ENCODE results near the gene ODF4.
"Not testable (repeated sequence)": the region's sequence is repeated elsewhere in the genome, so short reads cannot be mapped to it uniquely, and the experiment has no call there.

The ODF4 gene

DNA sequence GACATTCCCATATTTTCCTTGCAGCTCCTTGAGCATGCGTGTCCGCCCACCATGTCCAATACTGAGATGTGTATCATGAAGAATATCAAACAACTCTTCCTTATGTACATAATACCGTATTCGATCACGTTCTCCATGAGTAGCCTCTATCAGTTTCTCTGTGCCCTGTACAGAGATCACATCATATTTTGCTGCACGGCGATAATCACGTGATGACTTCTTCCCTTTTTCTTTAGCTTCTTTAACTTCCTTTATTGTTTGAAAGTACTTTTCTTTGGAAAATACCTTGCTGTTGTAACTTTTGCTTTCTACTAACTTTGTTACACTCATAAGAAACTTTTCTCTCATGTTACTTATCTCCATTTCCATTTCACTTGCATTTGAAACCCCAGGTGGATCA lies 30.3 kb downstream of the ODF4 start:
- no peak for DNase-seq (ENCODE audit: low spot score)

- no peak for DNase-seq (ENCODE audit: low spot score)
Measured at GRCh38 chr17:8371786-8372185, 32.1 kb downstream of the ODF4 start.

DNA sequence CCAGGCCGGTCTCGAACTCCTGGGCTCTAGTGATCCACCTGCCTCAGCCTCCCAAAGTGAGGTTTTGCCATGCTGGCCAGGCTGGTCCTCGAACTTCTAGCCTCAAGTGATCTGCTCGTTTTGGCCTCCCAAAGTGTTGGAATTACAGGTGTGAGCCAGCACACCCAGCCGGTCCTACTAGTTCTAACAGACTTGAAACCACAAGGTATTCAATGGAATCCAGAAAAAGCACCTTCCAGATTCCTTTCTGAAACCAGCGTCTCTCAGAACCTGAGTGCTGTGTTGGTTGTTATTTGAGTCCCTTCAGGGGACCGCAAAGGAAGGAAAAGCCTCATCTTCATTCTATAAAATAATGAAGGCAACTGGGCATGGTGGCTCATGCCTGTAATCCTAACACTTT lies 32.8 kb downstream of the ODF4 start:
- no peak for DNase-seq (ENCODE audit: low spot score)

DNA sequence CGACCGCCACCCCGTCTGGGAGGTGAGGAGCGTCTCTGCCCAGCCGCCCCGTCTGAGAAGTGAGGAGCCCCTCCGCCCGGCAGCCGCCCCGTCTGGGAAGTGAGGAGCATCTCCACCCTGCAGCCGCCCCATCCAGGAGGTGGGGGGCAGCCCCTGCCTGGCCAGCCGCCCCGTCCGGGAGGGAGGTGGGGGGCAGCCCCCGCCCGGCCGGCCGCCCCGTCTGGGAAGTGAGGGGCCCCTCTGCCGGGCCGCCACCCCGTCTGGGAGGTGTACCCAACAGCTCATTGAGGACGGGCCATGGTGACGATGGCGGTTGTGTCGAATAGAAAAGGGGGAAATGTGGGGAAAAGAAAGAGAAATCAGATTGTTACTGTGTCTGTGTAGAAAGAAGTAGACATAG lies 34.2 kb downstream of the ODF4 start:
- not testable (repeated sequence) for DNase-seq (ENCODE audit: low spot score)

DNA sequence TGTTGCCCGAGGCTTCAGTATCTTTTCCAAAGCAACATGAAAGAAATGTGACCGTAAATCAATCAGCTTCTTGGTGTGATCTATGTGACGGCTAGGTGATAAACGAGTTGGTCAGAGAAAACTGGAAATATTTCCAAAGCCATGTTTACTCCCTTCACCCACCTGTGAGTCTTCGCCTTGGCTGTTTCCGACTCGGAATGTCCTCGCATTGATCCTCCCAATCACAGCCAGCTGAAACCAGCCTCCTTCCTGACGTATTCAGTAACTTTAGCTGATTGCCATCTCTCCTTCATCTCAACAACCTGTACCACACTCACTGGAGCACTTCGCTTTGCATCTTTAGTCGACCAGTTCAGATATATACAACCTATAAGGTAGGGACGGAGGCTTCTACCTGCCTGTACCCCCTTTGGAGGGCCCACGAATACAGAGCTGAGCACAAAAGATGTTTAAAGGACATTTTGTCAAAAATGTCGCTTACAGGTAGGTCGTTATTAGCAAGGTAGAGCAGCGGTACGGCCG lies 36.2 kb downstream of the ODF4 start:
- no peak for DNase-seq (ENCODE audit: low spot score)

GRCh38 chr17:8376271-8377067 lies 36.8 kb downstream of the ODF4 start, which contains the start of gene KRABD2:
TSS of gene KRABD2 (minus strand) at chr17:8376704.
- DNase-seq (ENCODE audit: low spot score), result peak; percentile 88

DNA sequence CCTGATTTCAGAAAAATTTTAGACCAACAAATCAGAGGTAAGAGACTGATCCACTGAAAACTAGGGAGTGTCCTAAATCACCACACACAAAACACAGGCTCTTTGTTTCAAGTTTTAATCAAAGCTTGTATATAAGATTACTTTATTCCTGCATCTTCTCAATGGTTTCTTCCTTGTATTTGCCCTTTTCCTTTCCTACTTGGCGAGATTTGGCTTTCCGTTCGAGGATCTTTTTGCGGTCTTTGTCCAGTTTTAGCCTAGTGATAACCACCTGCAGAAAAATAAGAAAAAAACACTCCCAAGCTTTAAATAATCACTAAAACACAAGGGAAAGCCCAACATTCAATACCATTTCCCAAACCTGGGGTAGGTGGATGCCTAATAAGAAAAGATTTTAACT lies 37.8 kb downstream of the ODF4 start:
- no peak for DNase-seq (ENCODE audit: low spot score)

DNA sequence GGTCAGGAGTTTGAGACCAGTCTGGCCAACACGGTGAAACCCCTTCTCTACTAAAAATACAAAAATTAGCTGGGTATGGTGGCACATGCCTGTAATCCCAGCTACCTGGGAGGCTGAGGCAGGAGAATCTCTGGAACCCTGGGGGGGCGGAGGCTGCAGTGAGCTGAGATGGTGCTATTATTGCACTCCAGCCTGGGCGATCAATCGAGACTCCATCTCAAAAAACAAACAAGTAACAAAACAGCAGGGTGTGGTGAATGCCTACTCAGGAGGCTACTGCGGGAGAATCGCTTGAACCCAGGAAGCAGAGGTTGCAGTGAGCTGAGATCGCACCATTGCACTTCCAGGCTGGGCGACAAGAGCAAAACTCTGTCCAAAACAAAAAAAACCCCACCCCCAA lies 38.5 kb downstream of the ODF4 start:
- not testable (repeated sequence) for DNase-seq (ENCODE audit: low spot score)

DNA sequence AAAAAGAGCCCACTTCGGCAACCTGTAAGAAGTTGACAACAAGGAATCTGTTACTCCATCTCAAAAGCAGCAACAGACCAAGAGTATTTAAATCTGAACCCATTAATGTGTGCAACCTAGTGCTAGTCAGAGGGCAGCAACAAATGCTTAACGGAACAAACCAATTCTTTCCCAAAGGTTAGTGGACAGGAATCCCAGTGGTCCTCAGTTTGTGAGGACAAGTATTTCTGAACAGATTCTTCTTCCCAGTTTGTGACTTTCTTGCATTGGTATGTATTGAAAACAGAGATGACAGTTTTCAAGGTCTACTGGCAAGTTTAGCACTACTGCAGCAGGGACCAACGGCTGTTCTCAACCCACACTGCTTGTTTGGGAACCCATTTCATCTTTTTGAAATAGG lies 40.4 kb downstream of the ODF4 start:
- no peak for DNase-seq (ENCODE audit: low spot score)

DNA sequence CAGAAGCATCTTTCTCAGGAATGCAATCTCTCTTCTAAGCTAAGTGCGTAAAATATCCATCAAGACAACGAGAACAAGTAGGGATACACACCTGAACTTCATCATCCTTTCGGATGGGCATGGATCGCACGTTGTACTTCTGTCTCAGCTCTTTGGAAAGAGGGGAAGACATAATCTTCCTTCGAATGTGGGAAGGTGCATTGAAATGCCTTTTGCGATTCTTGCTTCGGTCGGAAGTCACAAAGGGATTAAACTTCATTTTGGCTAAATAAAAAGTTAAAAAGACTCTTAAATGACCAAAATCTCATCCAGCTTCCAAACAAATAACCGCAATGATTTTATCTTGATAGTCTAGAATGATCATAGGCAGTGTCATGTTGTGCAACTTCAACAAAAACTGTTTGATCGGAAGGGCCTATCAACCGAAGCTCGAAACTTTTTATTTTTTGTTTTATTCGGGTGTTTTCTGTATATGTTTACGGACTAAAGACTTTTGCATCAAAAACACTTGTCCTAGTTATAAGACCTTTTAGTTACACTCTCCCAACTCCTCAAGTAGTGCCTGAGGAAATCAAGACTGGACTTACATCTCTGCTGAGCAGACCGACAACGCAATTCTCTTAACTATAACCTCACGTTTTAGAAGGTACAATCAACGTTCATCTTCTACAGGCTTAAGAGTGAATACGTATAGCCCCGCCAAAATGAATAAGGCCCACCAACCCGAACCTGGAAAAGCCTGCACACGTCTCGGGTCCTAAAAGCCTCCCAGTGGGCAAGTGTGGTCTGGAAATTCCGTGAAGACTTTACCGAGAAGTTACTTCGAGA lies 42.6 kb downstream of the ODF4 start:
- DNase-seq (ENCODE audit: low spot score), result no peak

DNA sequence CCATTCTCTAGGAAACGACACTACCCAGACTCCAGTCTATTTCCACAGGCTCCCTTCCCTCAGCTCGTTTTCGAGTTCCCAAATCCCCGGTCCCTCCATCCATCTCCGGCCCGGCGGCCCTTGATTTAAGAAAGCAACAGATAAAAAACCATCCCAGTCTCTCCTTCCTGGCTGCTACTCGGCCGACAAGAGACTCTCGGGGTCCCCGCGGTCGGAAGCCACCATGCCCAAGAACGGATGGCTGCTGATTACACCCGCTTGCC lies 43.2 kb downstream of the ODF4 start:
- DNase-seq (ENCODE audit: low spot score), result no peak

DNA sequence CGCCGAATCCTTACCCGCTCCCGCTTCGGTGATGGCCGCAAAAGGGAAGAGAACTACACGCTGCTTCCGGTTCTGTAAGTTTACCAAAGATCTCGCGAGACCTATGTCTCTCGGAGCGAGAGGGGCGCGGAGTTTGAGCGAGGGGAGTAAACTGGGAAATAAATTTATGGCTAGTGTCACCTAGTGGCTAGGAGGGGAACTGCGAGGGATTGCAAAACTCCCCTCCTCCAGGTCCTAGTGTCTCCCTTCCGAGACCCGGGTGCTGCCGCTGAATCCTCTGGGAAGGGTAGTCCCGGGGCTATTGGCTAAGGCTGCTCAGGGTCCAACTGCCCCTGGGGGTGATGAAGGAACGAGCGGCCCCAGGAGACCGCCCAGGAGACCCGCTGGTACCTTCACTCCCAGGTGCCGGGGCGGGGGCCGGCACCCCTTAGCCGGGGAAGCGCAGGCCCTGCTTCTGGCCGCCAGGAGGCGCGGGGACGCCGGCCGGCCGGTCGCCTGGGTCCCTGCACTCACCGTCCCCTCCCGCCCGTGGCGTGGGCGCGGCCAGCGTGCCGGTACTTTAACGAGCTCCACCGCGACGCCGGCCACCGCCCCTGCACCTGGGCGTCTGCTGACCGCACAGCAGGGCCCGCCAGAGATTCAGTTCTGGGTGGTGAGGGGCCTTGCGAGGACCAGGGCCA lies 43.6 kb downstream of the ODF4 start, which contains the start of gene RPL26:
TSS of gene RPL26 (minus strand) at position 51 of the 680 bp plus-strand sequence. CDS start 883 bp downstream, outside the sequence.
- DNase-seq (ENCODE audit: low spot score), result peak; percentile 97

DNA sequence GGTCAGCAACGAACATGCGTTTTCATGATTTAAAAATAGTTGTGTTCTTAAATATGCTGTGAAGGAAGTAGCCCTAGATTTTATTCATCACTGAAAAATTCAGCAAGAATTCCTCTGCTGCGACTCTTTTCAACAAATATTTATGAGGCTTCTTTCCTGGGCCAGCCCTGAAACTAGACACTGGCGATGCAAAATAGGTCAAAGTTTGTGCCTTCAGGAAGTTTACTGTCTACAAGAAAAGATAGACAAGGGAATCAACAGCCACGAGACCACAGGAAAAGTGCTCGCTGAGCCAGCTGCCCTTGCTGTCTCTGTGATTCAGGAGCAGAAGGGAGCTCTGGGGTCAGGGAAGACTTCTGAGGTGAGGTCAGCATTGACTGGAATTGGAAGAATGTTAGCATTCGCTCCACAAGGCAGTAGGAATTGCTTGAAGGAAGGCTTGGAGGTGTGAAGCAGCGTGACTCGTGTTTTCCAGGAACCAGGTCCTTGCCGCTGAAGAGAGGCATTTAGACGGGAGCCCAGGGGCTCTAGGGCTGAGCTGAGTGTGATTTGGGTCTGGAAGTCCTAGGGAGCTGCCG lies 45.2 kb downstream of the ODF4 start:
- no peak for DNase-seq (ENCODE audit: low spot score)

DNA sequence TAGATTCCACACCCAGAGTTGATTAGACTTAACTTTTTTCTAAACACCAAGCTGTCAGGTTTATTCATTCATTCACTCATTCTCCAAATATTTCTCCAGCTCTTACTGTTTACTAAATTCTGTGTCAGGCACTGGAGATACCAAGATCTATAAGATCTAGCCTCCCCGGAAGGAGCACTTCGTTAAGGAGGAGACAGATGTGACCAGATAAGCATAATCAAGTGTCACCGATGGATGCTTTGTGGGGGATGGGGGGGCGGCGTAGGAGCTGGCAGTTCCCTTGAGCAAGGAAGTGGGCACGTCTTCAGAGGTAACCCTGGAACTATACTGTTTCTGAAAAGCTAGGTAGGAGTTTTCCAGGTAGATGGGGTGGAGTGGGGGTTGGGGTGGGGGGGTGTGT lies 47.2 kb downstream of the ODF4 start:
- no peak for DNase-seq (ENCODE audit: low spot score)

DNA sequence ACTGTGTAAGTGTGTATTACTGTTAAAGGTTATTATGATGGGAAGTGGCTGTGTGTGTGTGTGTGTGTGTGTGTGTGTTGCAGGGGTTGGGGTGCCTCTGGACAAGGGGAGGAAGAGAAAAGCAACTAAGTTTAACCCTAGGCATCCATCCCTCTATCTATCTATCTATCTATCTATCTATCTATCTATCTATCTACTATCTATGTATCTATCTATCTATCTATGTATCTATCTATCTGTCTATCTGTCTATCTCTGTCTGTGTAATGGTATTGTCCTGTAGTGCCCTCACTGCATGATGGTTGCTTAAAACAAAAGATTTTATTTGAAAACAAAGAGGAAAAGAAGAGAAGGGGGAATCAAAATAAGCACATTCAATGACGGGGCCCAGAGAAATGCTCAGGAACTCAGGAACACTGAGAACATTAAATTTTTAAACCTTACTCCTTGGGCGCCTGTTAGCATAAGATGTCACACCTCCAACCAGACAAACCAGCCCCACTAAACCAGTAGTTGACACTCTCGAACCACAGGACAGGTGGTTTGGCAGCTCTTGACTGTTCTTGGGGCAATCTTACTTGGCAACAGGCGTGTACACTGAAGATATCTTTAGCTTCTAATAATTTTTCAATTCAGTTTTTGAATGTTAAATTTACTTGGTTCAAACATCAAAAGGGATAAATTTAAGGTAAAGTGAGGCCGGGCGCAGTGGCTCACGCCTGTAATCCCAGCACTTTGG lies 48.4 kb downstream of the ODF4 start:
- no peak for DNase-seq (ENCODE audit: low spot score)

GRCh38 chr17:8391711-8392110 lies 52.1 kb downstream of the ODF4 start:
- no peak for DNase-seq (ENCODE audit: low spot score)

- no peak for DNase-seq (ENCODE audit: low spot score)
Measured at GRCh38 chr17:8392274-8392673, 52.6 kb downstream of the ODF4 start.

DNA sequence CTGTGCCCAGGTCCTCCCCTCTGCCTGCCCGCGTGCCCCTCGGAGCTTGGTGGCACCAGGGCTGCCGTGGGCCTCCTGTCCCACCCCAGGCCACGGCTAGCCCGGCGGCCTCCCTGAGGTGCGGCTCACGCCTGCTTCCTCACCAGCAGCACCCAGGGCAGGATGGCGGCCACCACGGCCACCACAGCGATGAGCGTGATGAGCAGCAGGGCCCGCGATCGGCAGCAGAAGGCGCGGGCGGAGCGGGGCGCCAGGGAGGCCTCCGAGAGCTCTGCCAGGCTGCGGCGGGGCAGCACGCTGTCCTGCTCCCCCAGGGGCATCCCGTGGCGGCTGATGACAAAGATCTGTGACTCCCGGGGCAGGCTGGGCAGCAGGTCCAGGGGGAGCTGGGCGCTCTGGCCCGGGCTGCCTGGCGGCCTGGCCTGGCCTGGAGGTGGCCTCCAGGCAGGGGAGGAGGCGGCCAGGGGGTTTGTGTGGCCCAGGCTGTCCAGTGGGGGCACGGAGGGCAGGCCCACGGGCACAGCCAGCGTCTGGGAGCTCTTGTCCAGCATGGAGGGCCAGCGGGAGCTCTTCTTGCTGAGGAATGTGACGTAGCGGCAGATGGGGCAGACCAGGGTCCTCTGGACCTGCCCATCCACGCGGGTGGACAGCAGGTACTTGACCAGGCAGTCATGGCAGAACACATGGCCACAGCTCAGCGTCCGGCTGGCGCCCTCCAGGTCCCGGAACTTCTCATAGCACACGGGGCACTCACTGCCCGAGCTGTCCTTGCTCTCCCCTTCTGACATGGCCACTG lies 53.2 kb downstream of the ODF4 start:
- DNase-seq (ENCODE audit: low spot score), result no peak

GRCh38 chr17:8393470-8394231 lies 54.0 kb downstream of the ODF4 start:
- DNase-seq (ENCODE audit: low spot score), result peak; percentile 54

DNA sequence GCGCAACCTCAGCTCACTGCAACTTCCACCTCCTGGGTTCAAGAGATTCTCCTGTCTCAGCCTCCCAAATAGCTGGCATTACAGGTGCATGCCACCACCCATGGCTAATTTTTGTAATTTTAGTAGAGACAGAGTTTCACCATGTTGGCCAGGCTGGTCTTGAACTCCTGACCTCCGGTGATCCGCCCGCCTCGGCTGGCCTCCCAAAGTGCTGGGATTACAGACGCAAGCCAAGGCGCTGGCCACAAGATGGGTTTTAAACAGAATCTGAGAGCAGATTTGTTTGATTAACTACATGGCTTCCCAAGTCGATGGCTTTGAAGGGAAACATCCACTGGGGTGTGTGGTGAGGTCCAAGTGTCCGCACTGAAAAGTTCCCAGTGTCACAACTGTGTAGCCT lies 54.9 kb downstream of the ODF4 start:
- not testable (repeated sequence) for DNase-seq (ENCODE audit: low spot score)

All from CD4-positive, alpha-beta T cell treated with Interleukin-6 at 100 ng/mL for 8 hours (primary cell).